ENCODE data around the gene ABCC11.

DNA sequence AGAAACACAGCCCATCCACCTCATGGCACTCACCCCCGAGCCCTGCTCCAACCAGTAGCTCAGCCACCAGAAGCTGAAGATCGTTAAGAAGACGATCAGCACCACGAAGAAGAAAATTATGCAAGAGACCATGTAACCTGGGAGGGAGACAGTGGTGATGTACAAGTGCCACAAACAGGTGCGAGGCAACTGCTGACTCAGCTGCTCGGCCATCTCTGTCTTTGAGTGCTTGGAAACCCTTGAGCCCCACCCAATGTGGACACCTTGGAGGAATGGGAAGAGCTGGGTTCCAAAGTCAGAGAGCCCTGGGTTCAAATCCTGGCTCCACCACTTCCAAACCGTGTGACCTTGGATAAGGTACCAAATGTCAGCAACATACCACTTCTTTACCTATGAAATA is 53.5 kb downstream of the ABCC11 start:
- TF ChIP-seq POLR2AphosphoS5 (IDR thresholded peaks at IDR 0.05; ENCODE audit: borderline replicate concordance, low read depth, low read length) (no peak), EZH2 (IDR thresholded peaks at IDR 0.05) (no peak), FOXP2 (optimal IDR thresholded peaks at IDR 0.05; ENCODE audit: control extremely low read depth, extremely low read length, insufficient read depth) (no peak)
